GM12878 (cell line): ENCODE results near the gene PCNX1. TPM values are rescaled to one million over a fixed set of nuclear protein-coding genes. Genes with fewer than 3 reads are reported as not detected.

Source experiments
- ATAC-seq: fragments of 200-7000 bp; cut with Tn5 transposase; 3 replicates; pipeline ENCODE4 v1.9.1; 2020; ENCODE audit warnings: mild to moderate bottlenecking, moderate library complexity
- BruUV-seq: library from RNA; stranded (reverse); fragments of 400-500 nt; replicated peaks from 2 replicates; lab custom pipeline; 2021; lab: Mats Ljungman, UMichigan
- CTCF ChIA-PET: fragments of 300-600 bp; sonication (Branson Sonifier 250); formaldehyde crosslinking; extraction: SDS; loops from one replicate; lab custom pipeline; 2021; ENCODE audit warnings: inconsistent platforms; lab: Yijun Ruan, JAX
- POLR2A ChIA-PET: fragments of 350-600 bp; formaldehyde crosslinking; extraction: SDS; loops from one replicate; lab custom pipeline; 2021; ENCODE audit warnings: inconsistent platforms; lab: Charles Lee
- RAD21 ChIA-PET: fragments of 300-600 bp; sonication (Branson Sonifier 250); formaldehyde crosslinking; loops from one replicate; lab custom pipeline; 2023; ENCODE audit warnings: antibody characterized with exemption; ENCODE audit not compliant: unreplicated experiment; lab: Charles Lee
- SMC1A ChIA-PET: fragments of 300-600 bp; sonication (Branson Sonifier 250); formaldehyde crosslinking; loops from one replicate; lab custom pipeline; 2023; ENCODE audit not compliant: unreplicated experiment, uncharacterized antibody; lab: Charles Lee
- DNase-seq: peaks from one replicate; pipeline ENCODE4 v3.0.0-alpha.2; 2011; ENCODE audit warnings: low read depth, low spot score
- FAIRE-seq: peaks from 3 replicates; lab custom pipeline; 2011; peaks lifted over from hg19 to GRCh38; lab: Jason Lieb, UNC
- H2AFZ ChIP-seq: 2 replicates; pipeline ENCODE4 v1.6.0; 2011; ENCODE audit warnings: low read depth, low read length, control low read depth; ENCODE audit not compliant: control insufficient read depth
- H3K27ac ChIP-seq: 2 replicates; pipeline ENCODE4 v1.5.1; 2011; ENCODE audit warnings: control low read depth; ENCODE audit not compliant: control insufficient read depth, insufficient read depth
- H3K27me3 ChIP-seq, 2 experiments: replicated peaks in 1 of 2; 2 replicates each; pipeline versions ENCODE4 v1.6.0 to v1.6.1; 2011; ENCODE audit warnings: low read length in 1 of 2; ENCODE audit not compliant: control insufficient read depth in 2 of 2, insufficient read depth in 2 of 2
- H3K36me3 ChIP-seq, 2 experiments: 2 replicates each; pipeline ENCODE4 v1.5.1; 2011; ENCODE audit warnings: low read length in 1 of 2; ENCODE audit not compliant: control insufficient read depth in 2 of 2, insufficient read depth in 2 of 2
- H3K4me1 ChIP-seq: 2 replicates; pipeline ENCODE4 v1.6.1; 2011; ENCODE audit warnings: mild to moderate bottlenecking, low read length, moderate library complexity, mixed read lengths; ENCODE audit not compliant: control insufficient read depth, insufficient read depth
- H3K4me2 ChIP-seq: 2 replicates; pipeline ENCODE4 v1.6.0; 2011; ENCODE audit warnings: control low read depth; ENCODE audit not compliant: control insufficient read depth, insufficient read depth
- H3K4me3 ChIP-seq: fragments of 200-600 bp; sonication (generic); 2 replicates; pipeline ENCODE4 v1.5.1; 2016
- H3K79me2 ChIP-seq: 2 replicates; pipeline ENCODE4 v1.6.0; 2011; ENCODE audit warnings: low read length; ENCODE audit not compliant: control insufficient read depth, insufficient read depth
- H3K9ac ChIP-seq: 2 replicates; pipeline ENCODE4 v1.8.0; 2011; ENCODE audit warnings: low read length, control low read depth, mixed read lengths; ENCODE audit not compliant: control insufficient read depth, insufficient read depth
- H3K9me3 ChIP-seq: replicated peaks from 3 replicates; pipeline ENCODE4 v1.5.1; 2011; ENCODE audit warnings: mild to moderate bottlenecking, low read length; ENCODE audit not compliant: control insufficient read depth, insufficient read depth
- H4K20me1 ChIP-seq: 2 replicates; pipeline ENCODE4 v1.6.0; 2011; ENCODE audit not compliant: control insufficient read depth, insufficient read depth
- ASH2L ChIP-seq: fragments of 300-600, 200-600 bp; sonication (generic); IDR thresholded peaks from 2 replicates; pipeline ENCODE4 v1.6.1; 2017; ENCODE audit warnings: low read depth, mild to moderate bottlenecking, borderline replicate concordance
- CHD2 ChIP-seq: IDR thresholded peaks from 2 replicates; pipeline ENCODE4 v1.6.1; 2011; ENCODE audit warnings: low read depth, low read length, improper control_type of control experiment, borderline replicate concordance
- EZH2 ChIP-seq: IDR thresholded peaks from 2 replicates; pipeline ENCODE4 v1.6.1; 2012; ENCODE audit warnings: low read depth, mild to moderate bottlenecking, control low read depth, inconsistent platforms, low read length, borderline replicate concordance; ENCODE audit not compliant: control insufficient read depth
- FOS ChIP-seq: IDR thresholded peaks from 3 replicates; pipeline ENCODE4 v1.6.1; 2011; ENCODE audit warnings: borderline replicate concordance; ENCODE audit not compliant: insufficient read length; ENCODE audit errors: extremely low read depth
- HDAC2 ChIP-seq: fragments of 200-600 bp; sonication (generic); IDR thresholded peaks from 2 replicates; pipeline ENCODE4 v1.6.1; 2017
- RELB ChIP-seq: fragments of 450-650 bp; IDR thresholded peaks from 2 replicates; pipeline ENCODE4 v1.6.1; 2017; ENCODE audit warnings: low read depth, mild to moderate bottlenecking, moderate library complexity
- WRNIP1 ChIP-seq: IDR thresholded peaks from 2 replicates; pipeline ENCODE4 v1.6.1; 2011; ENCODE audit warnings: low read depth, low read length, improper control_type of control experiment, borderline replicate concordance
- ZBTB33 ChIP-seq: fragments of 450-650 bp; IDR thresholded peaks from 2 replicates; pipeline ENCODE4 v1.6.1; 2017; ENCODE audit warnings: mild to moderate bottlenecking
- WGBS: methylation state at CpG from one replicate; pipeline ENCODE4 v1.1.6; 2016; ENCODE audit warnings: low lambda C conversion rate; ENCODE audit not compliant: insufficient replicate concordance, insufficient coverage; ENCODE audit errors: missing lambda C conversion rate; 5-methylcytosine and 5-hydroxymethylcytosine counted together
- in situ Hi-C: fragments of 300-500 bp; cut with MboI; formaldehyde crosslinking; loops from 9 replicates; pipeline ENCODE4 v1.14.3; 2018; ENCODE audit warnings: mixed read lengths
- intact Hi-C: fragments of 100-400 bp; cut with micrococcal nuclease; formaldehyde crosslinking; loops from one replicate; pipeline ENCODE4 v1.14.2; 2022; ENCODE audit not compliant: unreplicated experiment
- polyA plus RNA-seq, 11 experiments: library from polyadenylated mRNA; depleted of rRNA in 4 of 11; unstranded in 6 of 11; stranded (reverse) in 5 of 11; fragments of >200 nt; fragmentation: Nextera tagmentation in 4 of 11; fragmentation: Illumina TruSeq in 1 of 11; extraction: Ambion mirVana in 4 of 11; extraction: Trizol in 1 of 11; gene quantifications; 1 replicate in 1 of 11; 2 replicates in 10 of 11; pipeline versions ENCODE4 v1.2.1 to v1.2.3, GENCODE V29; 2011 to 2016; ENCODE audit warnings: inconsistent platforms in 2 of 11, missing spikeins in 2 of 11, low read depth in 1 of 11
- total RNA-seq, 4 experiments: library from RNA; depleted of rRNA in 3 of 4; stranded (reverse); fragments of >200 nt in 3 of 4; fragmentation: Illumina TruSeq in 1 of 4; extraction: Trizol in 1 of 4; gene quantifications; 2 replicates each; pipeline versions ENCODE4 v1.2.1 to v1.2.3, GENCODE V29; 2013 to 2021

The PCNX1 gene
- total and polyA plus RNA-seq, 10 of the 15 experiments (the other 5 are each of a cell fraction or from before 2014, with no cell fraction given) = 4.6 to 53.9 (median 20.5) TPM

GRCh38 chr14:71114565-71114964 is 207.3 kb downstream of the PCNX1 start:
- RAD21 ChIA-PET = interaction anchor here (0.6 to 1.2 kb wide), 7 partner anchors 10 to 1304 kb away, joined by 3 to 5 read pairs (median 3); no protein-coding TSS in a partner anchor
- H3K27ac ChIP-seq = no peak overlapping the region
- POLR2A ChIA-PET = interaction anchor here (0.6 to 1.0 kb wide), 3 partner anchors 13 to 715 kb away, joined by 3 to 6 read pairs (median 3); no protein-coding TSS in a partner anchor

More at GRCh38 chr14:71114565-71114964, 207.3 kb downstream of the PCNX1 start:
- Histone ChIP-seq H3K4me1 (peaks cover 4% of the 10 kb centered on the region), H2AFZ (no peak overlapping the region)
- TF ChIP-seq ZBTB33 (no peak), FOS (no peak), EZH2 (no peak), WRNIP1 (no peak), HDAC2 (no peak), RELB (no peak), ASH2L (no peak), CHD2 (no peak)
- TF ChIP-seq, all 136 proteins: peak for 0
- Histone ChIP-seq H3K4me2 (no peak overlapping the region), H3K9me3 (no peaks in the 10 kb centered on the region), H3K79me2 (no peaks in the 10 kb centered on the region), H3K9ac (no peak overlapping the region), H4K20me1 (no peaks in the 10 kb centered on the region), H3K36me3 (peaks cover 3 to 4% of the 10 kb centered on the region in 2 experiments; a peak in 3 of 4 replicates), H3K4me3 (no peak overlapping the region), H3K27me3 (no peaks in the 10 kb centered on the region)
- CTCF ChIA-PET = interaction anchor here (1.5 to 3.7 kb wide), 5 partner anchors 8 to 741 kb away, joined by 6 to 12 read pairs (median 9); no protein-coding TSS in a partner anchor
- ATAC-seq (no peak), FAIRE-seq (no peak), DNase-seq (no peak)
- WGBS = 100% methylated on average over 1 of the region's 1 CpG
- SMC1A ChIA-PET = interaction anchor here (1.0 to 1.6 kb wide), 5 partner anchors 10 to 638 kb away, joined by 3 to 6 read pairs (median 3); no protein-coding TSS in a partner anchor
- in situ Hi-C loops = no loop called here
- intact Hi-C loops = no loop called here
- BruUV-seq = no TSS peak
